ENCODE data around the gene KCTD21.

KCTD21 gene

GRCh38 chr11:78217650-78218541 lies 29.5 kb upstream of the KCTD21 start:
- no peak for TF ChIP-seq CTCF (conservative IDR thresholded peaks at IDR 0.05; ENCODE audit: low read depth, low read length)
- no peak for DNase-seq (ENCODE audit: low read depth)
- H3K4me3 ChIP-seq (ENCODE audit: low read length): no peak overlapping the region

- no peak for TF ChIP-seq CTCF (conservative IDR thresholded peaks at IDR 0.05; ENCODE audit: low read depth, low read length)
- DNase-seq (ENCODE audit: low read depth): no peak
These were observed 28.3 kb upstream of the KCTD21 start for GRCh38 chr11:78216571-78217287.

GRCh38 chr11:78216021-78216420 lies 27.6 kb upstream of the KCTD21 start:
- no peak overlapping the region for H3K4me3 ChIP-seq (ENCODE audit: low read length)
- DNase-seq (ENCODE audit: low read depth): no peak
- no peak for TF ChIP-seq CTCF (conservative IDR thresholded peaks at IDR 0.05; ENCODE audit: low read depth, low read length)

More at GRCh38 chr11:78216571-78217287, 28.3 kb upstream of the KCTD21 start:
- H3K4me3 ChIP-seq (ENCODE audit: low read length): no peak overlapping the region

- no peak overlapping the region for H3K4me3 ChIP-seq (ENCODE audit: low read length)
- TF ChIP-seq CTCF (conservative IDR thresholded peaks at IDR 0.05; ENCODE audit: low read depth, low read length): no peak
- DNase-seq (ENCODE audit: low read depth): no peak
These were observed 26.1 kb upstream of the KCTD21 start for GRCh38 chr11:78214331-78215194.

GRCh38 chr11:78213526-78214330 lies 25.3 kb upstream of the KCTD21 start:
- H3K4me3 ChIP-seq (ENCODE audit: low read length): no peak overlapping the region
- no peak for DNase-seq (ENCODE audit: low read depth)
- TF ChIP-seq CTCF (conservative IDR thresholded peaks at IDR 0.05; ENCODE audit: low read depth, low read length): no peak
